Stimulated activated CD4-positive, alpha-beta T cell treated with anti-CD3 and anti-CD28 coated beads, TNF-alpha, amount 100 ng/mL, for 24 hours (primary cell): Measurements from ENCODE around the gene CUL4A.
A peak's percentile ranks its signal among the peaks of the same experiment; 100 is the strongest.
"Not testable (repeated sequence)": the region's sequence is repeated elsewhere in the genome, so short reads cannot be mapped to it uniquely, and the experiment has no call there.

Experiments
- DNase-seq, 3 experiments: peaks; one replicate each; pipeline ENCODE4 v3.0.0-alpha.2; 2020; ENCODE audit warnings: low read depth in 3 of 3

Gene CUL4A

DNA sequence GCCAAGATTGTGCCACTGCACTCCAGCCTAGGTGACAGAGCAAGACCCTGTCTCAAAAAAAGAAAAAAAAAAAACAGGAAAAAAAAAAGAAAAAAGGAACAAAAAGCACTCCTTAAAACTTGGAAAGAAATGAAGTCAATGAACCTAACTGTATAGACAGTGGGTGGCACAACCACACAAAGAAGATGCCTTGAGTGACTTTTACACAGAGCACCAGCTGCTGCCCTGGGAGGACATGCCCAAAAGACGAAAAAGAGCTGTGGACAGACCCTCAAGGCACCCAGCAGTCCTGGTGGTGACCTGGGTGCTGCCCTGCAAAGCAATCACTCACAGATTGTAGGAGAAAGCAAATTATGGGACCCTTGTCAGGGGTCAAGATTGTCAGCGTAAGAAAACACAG lies 81.7 kb downstream of the CUL4A start:
- no peak for DNase-seq

DNA sequence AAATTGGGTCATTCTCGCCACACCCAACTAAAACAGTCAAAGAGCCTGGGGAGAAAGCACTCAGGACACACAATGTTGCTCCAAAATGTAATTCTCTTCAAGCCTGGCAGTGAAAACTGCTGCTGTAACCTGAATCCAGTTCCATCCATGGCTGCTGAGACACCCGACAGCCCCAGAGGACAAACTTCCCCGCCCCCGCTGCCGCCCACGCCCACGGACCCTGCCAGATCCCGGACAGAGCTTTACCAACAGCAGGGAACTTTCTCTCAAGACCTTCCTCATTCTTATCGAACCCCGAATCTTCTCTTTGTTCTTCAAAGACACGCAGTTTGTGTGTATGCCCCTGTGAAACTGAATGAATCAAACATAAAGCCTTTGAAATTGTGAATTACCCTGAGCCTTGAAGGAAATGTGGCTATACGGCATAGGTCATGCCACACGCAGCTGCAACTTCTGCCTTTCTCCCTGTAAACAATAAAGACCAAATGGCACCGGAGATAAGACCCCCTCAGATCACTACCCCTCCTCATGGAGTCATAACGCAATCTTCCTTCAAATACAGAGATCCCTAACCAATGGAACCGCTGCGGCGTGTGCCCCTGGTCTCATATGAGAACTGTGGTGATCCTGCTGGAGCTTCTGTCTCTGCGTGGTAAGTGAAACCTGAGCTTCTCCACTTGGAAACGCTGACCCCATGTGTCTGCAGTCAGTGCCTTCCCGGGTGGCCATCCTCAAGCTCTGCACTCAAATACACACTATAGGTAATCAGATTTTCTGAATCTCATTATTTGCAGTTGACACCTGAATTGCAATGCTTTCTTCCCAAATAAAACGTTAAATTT lies 82.8 kb downstream of the CUL4A start:
- DNase-seq: peak in 1 of 3 experiments; percentile 24

DNA sequence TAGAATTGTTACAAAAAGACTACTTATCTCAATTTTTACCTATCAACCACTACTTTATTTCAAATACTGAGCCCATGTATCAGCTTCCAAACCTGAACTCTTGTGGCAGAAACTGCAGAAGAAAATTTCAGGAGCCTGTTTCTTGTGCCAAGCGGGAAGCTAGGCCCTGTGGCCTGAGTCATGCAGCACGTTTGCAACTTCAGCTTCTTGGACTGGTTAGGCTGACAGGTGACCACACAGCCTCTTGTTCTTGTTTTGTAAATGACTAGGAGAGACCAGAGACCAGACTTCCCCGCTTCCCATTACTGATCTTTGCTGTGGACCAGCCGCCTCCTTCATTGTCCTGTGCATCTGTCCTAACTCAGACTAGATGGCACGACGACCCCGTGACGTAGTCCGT lies 84.3 kb downstream of the CUL4A start:
- DNase-seq: no peak

DNA sequence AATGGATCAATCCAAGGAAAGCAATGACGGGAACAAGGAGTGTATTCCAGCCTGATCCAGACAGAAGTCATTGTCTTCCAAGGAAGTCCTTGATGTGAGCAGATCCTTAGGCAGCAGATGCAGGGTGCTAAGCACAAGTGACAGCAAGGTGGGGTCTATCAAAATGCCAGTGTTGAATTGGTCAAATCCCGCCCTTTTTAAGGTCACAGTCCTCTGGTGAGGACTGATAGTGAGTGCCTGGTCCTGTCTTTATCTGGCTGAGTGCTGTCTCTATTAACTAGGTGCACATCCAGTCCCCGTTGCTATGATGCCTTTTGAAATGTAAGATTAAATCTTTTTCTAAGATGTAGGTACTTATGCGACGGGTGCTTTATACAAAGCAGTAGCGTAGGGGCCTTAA lies 86.4 kb downstream of the CUL4A start:
- no peak for DNase-seq

DNA sequence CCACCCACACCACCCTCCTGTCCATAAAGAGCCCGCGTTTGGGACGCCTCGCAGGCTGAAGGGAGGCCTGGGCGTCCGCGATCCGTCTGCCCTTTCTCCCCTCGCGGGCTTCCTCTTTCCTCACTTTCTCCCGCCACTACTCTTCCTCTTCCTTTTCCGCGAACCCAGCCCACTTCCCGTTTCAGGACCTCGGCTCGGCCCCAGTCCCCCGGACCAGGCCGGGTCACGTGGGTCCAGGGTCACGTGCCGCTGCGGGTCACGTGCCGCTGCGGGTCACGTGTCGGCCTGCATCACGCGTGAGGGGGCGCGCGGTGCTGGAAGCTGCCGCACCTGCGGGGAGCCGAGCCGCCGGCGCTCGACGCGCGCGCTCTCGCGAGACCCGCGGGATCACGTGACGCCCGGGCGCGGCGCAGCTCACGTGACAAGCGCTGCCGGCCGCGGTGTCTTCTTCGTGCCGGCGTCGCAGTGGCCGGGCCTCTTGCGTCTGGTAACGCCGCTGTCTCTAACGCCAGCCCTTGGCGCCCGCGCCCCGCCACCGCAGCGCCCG lies 87.5 kb downstream of the CUL4A start, which contains the start of gene LAMP1:
TSS of gene LAMP1 (plus strand) at position 417 of the 547 bp plus-strand sequence. CDS start 196 bp downstream, outside the sequence.
- DNase-seq: peak; percentile 98 to 99 (median 98)

DNA sequence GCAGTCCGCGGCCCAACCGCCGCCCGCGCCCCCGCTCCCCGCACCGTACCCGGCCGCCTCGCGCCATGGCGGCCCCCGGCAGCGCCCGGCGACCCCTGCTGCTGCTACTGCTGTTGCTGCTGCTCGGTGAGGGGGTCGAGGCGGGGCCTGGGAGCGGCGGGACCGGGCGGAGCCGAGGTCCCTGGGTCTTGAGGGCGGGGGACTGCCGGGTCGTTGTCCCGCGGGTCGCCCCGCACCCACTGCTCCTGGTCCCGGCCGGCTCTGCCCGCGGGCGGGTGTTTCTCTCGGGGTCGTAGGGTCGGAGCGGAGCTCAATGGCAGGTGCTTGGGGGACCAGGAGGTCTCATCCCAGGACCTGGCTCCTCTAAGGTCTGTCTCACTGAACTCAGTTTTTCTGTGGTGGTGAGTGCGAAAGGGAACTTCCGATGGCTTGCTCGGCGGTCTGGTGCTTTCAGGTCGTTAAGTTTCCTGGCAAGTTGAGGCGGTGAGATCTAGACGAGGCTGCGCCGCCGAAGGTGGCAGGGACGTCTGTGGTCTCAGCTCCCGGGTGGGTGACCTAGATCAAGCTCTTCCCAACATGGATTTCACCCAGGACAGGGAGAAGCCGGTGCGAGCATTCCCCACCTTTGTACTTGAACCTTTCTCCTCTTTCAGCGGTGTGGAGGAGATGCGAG lies 88.1 kb downstream of the CUL4A start:
- peak; percentile 18 to 25 (median 24) for DNase-seq

DNA sequence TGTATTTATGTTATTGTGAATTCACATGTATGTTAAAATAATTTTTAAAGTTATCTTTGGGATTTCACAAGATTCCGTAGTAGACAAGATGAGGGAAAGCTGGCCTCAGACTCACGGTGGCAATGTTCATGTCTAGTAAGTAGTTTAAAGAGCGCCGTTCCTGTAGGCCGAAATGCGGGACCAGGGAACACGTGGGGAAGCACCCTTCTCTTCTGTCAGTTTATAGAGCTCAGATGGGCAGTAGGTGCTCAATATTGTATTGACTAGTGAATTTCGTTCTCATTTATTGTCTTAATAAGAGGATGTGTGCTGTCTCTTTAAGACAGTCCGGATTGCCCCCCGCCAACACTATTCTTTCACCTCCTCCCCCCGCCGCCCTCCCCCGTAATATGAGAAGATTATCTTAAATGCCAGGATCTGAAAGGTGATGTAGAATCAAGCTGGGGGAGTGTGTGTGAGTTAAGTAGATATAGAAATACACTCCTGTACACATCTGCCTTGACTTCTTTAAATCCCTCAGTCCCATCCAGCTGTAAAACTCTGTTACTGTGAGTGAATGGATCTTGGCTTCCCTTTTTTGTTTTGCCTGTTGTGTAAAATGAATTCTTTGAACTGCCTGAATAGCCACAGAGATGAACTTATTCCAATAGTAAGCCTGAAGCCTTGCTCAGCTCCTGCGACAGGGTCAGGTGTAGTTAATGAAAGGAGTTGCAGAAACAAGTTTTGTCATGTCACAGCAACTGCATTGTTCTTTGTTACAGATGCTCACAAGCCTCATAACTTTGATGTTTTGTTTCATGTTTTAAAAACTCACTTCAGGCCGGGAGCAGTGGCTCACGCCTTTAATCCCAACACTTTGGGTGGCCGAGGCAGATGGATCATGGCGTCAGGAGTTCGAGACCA lies 88.9 kb downstream of the CUL4A start:
- DNase-seq: no peak

DNA sequence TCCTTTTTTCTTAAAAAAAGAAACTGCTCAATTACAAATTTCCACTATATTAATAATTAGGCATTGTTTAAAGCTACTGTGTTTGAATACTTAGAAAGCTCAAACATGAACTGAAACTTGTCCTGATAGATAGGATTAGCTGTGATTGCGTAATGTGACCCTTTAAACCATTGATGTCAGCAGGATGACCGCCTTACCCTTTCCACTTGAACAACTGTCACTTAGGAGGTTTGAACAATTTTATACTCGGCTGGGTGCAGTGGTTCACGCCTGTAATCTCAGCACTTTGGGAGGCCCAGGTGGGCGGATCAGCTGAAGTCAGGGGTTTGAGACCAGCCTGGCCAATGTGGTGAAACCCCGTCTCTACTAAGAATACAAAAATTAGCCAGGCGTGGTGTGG lies 90.5 kb downstream of the CUL4A start:
- no peak for DNase-seq

DNA sequence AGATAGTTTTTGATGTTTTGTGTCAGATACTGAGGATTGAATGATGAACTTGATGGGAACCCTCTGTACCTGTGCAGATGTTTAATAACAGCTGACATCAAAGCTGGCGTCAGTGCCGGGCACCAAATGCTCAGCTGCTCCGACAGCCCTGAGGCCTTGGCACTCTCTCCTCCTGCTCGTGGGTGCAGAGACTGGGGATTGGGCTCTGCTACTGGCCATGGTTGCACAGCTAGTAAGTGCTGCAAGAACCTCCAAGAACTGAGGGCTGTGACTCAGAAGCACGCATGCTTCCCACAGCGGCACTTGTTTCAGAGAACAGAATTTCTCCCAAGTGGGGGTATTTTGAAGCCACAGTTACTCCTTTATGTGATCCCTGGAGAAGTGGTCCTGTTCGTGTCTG lies 93.6 kb downstream of the CUL4A start:
- no peak for DNase-seq

DNA sequence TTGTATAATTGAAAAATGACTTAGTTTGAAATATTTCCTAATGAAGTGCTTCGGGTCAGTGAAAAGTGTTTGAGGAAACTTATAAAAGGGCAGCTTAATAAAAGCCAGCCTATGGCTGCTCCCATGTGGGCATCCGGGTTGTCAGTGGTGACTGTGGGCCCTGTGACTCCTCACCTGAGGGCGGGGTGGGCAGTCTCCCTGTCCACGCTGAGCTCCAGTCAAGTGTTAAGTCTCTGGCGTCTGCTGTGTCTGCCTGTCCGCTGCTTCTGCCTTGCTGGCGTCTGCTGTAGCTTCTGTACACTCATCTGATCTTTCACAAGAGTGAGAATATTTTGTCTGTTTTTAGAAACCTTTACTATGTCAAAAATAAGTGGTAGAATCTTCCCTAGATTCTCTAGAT lies 94.7 kb downstream of the CUL4A start:
- no peak for DNase-seq

DNA sequence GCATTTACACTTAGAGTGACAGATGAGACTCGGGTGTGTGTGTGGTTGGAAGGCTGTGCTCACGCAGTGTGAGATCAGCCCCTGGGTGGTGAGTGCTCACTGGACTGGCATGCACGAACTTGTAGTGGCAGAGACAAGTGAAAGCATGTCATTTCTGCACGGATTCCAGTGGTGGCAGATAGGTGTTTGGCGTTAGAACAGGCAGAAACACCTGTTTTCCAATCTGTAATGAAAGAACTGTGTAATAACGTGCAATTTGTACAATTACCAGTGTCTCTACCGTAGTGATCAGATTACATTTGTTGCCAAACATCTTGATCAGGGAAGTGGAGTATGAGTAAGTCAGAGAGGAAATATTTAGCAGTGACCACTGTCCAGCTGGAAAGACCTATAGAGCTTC lies 95.8 kb downstream of the CUL4A start:
- DNase-seq: no peak

DNA sequence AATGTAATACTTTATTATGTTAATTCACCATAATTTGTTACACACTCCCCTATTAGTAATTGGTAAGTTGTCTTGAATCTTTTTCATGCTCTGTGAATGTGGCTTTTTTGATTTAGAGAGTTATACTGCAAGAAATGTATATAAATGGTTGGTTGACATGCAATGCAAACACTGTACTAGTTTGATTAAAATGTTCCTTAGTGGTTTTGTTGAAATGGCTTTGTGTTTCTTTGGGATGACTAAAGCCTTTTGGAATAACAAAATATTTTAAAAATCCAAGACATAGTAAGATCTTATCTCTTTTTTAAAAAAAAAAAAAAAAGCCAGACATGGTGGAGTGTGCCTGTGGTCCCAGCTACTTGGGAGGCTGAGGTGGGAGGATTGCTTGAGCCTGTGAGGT lies 98.1 kb downstream of the CUL4A start:
- no peak for DNase-seq

DNA sequence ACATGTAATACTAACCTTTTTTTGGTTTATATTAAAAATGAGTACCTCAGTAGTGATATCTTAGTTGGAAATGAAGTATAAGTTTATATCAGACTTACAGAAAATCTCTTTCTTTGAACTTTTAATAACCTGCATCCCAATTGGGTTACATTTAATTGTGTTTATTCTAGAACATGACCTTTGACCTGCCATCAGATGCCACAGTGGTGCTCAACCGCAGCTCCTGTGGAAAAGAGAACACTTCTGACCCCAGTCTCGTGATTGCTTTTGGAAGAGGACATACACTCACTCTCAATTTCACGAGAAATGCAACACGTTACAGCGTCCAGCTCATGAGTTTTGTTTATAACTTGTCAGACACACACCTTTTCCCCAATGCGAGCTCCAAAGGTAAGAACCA lies 100.1 kb downstream of the CUL4A start:
- no peak for DNase-seq

DNA sequence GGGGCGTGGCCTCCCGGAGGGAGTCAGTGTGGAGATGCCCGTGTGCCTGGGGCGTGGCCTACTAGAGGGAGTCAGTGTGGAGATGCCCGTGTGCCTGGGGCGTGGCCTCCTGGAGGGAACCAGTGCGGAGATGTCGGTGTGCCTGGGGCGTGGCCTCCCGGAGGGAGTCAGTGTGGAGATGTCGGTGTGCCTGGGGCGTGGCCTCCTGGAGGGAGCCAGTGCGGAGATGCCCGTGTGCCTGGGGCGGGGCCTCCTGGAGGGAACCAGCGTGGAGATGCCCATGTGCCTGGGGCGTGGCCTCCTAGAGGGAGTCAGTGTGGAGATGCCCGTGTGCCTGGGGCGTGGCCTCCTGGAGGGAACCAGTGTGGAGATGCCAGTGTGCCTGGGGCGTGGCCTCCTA lies 104.7 kb downstream of the CUL4A start:
- not testable (repeated sequence) for DNase-seq

DNA sequence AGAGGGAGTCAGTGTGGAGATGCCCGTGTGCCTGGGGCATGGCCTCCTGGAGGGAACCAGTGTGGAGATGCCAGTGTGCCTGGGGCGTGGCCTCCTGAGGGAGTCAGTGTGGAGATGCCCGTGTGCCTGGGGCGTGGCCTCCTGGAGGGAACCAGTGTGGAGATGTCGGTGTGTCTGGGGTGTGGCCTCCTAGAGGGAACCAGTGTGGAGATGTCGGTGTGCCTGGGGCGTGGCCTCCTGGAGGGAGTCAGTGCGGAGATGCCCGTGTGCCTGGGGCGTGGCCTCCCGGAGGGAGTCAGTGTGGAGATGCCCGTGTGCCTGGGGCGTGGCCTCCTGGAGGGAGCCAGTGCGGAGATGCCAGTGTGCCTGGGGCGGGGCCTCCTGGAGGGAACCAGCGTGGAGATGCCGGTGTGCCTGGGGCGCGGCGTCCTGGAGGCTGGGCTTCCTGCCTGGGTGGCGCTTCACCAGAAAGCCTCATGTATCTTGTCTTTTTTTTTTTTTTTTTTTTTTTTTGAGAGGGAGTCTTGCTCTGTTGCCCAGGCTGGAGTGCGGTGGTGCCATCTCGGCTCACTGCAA lies 105.6 kb downstream of the CUL4A start:
- not testable (repeated sequence) for DNase-seq

DNA sequence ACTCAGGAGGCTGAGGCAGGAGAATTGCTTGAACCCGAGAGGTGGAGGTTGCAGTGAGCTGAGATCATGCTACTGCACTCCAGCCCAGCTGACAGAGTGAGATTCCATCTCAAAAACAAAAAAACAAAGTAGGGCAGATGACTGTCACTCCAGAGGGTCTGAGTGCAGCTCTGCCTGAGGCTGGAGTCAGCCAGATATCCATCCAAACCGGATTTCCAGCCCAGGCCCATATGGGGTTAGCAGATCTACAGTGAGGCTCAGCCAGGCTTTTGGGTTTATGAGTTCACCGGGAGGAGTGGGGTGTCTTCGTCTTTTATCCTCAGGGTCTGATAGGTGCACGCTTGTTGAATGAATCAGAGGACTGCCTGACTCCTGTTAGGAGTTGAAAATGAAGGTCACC lies 106.6 kb downstream of the CUL4A start:
- DNase-seq: no peak
